GM15510 (cell line): ENCODE results near the gene PTPRN2.

Source experiments
- POLR2A ChIP-seq: IDR thresholded peaks from 3 replicates; pipeline ENCODE4 v1.6.1; 2011; ENCODE audit warnings: borderline replicate concordance; ENCODE audit not compliant: insufficient read length; ENCODE audit errors: extremely low read depth

PTPRN2 gene

DNA sequence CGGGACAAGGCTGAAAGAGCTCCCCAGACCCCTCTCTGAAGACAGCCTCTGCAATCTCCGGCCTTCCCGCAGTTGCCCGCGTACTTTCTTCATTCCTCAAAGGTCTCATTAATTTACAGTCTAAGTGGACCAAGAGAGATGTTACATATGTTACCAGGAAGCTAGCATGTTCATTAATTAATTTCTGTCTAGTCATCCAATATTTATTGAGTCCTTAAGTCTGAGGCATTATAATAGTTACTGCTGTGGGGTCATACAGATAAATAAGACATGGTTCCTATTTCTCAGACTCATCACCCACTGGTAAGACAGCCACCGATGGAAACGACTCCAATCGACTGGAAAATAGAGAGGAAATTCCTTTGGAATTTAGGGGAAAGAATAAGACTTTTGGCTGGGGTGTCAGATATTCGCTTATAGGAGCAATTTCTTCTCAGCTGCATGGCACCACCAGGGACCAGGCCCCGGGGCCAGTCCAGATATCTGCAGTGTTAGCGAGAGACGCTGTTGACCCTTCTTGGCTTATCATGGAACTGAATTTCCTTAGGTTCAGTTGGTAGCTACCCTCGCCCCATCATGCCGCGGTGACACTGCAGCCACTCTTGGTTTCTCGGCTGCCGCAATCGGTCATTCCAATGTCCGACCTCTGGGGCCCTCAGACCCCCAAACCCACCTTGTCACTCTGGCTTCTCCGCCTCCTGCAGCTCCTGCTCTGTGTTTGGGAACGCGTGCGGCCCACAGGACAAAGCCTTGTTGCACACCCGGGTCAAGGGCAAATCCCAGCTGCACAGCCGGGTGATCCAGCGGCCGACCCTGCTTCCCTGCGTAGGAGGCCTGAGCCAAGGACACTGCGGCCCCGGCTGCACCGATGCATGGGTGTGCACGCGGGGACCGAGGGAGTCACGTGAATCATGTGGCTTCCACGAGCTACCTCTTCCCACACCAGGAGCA lies 867.6 kb downstream of the PTPRN2 start:
- no peak for TF ChIP-seq POLR2A

DNA sequence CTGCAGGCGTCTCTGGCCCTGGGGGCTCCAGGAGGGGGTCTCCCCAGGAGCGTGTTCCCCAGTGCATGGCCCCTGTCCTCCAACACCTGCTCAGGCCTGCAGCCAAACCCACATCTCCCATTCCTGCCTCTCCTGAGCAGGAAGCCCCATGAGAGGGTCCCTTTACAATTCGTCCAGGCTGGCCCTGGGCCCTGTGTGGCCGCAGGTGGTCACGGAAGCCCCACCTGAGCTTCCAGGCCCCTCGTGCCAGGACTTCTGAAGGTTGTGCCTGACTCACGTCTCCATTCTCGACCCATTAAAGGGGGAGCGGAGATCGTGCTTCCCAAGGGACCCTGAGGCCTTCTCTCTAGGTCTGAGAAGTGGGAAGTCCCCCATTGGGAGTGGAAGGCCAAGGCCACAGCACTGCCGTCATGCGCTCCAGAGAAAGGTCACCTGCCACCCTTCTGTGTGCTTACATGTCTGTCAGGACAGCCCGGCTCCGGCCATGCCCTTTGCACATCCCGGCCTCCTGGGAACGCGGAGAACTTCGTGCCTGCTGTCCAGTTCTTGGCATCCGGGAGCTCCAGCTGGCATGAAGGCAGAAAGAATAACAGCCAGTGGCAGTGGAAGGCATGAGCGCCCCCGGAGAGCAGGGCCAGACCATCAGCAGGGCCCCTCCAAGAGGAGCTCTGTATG lies 868.5 kb downstream of the PTPRN2 start:
- no peak for TF ChIP-seq POLR2A

DNA sequence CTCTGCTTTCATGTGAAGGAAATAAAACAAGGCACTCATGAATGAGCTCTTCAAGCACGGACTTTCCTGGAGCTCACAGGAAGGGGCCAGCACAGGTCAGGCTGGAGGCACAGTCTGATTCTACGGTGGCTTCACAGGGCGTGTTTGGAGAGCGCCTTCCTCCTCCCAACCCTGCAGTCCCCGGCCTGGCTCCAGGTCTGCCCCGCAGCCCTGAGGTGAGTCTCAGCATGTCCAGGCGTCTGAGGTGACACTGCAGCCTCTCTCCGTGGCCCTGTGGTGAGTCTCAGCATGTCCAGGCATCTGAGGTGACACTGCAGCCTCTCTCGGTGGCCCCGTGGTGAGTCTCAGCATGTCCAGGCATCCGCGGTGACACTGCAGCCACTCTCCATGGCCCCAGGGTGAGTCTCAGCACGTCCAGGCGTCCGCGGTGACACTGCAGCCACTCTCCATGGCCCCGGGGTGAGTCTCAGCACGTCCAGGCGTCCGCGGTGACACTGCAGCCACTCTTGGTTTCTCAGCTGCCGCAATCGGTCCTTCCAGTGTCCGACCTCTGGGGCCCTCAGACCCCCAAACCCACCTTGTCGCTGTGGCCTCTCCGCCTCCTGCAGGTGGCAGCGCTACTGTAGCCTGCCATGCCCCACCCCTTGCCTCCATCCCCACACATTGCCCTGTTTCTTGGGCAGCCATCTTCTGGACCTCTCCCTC lies 869.2 kb downstream of the PTPRN2 start:
- TF ChIP-seq POLR2A = no peak

DNA sequence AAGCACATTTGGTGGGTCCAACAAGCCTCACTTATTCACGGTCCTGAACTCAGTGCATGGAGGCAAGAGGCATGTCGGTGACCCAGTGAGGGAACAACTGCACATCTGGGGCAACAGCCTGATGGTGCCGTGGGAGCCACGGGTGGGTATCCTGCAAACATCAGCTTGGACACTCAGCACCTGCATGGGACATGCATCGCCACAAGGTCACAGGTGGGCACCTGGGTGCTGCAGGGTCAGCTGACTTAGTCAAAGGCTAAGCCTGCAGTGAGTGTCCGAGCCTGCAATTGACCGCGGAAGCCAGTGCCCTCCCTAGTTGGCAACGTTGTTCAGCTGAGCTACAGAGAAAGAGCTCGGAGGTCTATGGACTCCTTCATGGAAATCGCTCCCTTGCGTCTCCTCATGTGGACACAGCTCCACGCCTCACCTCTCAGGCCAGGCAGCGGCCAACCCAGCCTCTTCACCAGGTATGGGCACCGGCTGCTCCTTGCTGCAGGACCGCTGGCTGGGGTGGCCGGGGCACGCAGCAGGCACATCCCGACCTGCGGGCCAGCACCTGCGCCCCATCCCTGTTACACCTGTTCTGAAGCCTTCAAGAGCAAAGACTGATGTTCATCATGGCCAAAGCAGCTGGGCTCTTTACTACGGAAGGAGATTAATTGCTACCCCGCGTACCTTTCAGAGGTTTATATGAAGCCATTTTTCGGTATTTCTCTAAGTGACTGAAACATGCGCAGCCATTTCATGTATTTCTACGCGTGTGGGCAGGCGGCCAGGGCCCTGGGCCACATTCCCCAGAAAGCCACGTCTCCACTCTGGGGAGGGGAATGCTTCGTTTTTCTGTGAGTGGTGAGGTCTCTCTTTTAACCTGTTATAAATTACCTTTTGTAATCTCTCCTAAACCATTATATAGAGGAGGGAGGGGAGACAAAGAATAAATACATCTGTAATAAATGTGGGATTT lies 870.1 kb downstream of the PTPRN2 start:
- TF ChIP-seq POLR2A = no peak

GRCh38 chr7:157715938-157716280 lies 871.7 kb downstream of the PTPRN2 start:
- no peak for TF ChIP-seq POLR2A

- no peak for TF ChIP-seq POLR2A
Measured at GRCh38 chr7:157715071-157715937, 872.3 kb downstream of the PTPRN2 start.

DNA sequence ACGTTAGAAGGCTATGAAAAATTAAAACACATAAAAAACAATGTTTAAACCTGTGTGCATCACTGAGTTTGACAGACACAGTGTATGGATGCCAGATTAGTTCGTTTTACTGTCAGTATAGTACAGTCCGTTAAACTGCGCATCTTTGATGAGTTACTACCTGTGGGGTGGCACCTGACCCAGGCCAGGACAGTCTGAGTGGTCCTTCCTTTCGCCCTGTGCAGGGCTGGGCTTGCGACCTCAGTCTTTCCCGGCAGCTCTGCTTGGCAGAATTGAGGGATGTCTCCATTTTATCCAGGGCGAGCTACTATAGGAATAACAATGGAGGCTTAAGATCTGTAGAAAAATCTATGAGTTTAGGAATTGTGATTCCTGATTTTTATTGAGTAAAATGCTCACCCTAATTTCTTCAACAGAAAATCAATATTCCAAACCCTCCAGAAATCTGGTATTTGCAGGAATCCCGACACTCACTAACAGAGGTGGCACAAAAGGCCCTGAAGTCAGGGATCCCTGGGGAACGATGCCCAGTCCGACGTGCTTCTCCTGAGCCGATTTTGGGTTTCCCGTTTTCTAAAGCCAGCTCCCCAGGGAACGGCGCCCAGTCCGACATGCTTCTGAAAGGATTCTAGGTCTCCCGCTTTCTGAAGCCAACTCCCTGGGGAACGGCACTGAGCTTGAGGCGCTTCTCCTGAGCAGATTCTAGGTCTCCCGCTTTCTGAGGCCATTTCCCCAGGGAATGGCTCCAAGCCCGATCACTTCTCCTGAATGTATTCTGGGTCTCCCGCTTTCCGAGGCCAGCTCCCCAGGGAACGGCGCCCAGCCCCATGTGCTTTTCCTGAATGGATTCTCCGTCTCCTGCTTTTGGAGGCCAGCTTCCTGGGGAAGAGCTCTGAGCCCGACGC lies 873.2 kb downstream of the PTPRN2 start:
- TF ChIP-seq POLR2A = no peak

DNA sequence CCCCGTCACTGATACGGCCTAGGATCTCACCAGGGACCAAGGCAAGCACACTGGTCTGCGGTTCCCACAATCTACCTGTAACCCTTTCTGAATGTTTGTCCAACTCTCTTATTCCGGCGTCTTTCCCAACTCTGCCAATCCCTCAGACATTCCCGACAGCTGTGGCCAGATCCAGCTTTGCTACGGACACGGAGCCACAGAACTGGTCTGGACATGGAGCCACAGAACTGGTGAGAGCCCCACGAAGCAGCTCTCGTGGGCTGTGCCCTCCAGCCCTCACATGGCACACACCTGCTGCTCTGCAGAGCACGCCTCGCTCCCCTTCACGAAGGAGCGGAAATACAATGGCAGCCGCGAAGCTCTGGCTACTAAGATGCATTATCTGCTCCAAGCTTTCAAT lies 874.0 kb downstream of the PTPRN2 start:
- no peak for TF ChIP-seq POLR2A

- TF ChIP-seq POLR2A = no peak
Measured at GRCh38 chr7:157712666-157713235, 874.9 kb downstream of the PTPRN2 start.

GRCh38 chr7:157711353-157711888 lies 876.2 kb downstream of the PTPRN2 start:
- TF ChIP-seq POLR2A = no peak

DNA sequence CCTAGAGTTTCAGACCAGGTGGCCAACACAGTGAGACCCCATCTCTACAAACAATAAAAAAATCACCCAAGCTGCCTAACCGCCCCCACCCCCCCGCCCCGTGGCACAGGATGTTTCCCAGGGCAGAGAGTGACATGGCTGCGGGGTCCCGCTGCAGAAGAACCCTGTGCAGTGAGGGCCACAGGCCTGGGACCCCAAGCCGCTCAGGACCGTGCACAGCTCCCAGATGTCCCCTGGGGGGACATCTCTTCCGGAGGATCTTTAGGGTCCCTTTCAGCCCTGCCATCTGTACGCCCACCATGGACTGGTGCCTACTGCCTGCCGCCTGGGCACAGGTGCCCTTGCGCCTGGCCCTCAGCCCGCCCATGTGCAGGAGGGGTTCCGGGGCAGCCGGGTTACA lies 877.2 kb downstream of the PTPRN2 start:
- TF ChIP-seq POLR2A = no peak
